Smooth muscle cell (in vitro differentiated cells): Measurements from ENCODE around the gene LSM14A. TPM values are rescaled to one million over a fixed set of nuclear protein-coding genes. Genes with fewer than 3 reads are reported as not detected.
A peak's percentile ranks its signal among the peaks of the same experiment; 100 is the strongest.

Experiments
- DNase-seq: peaks from one replicate; lab custom pipeline; 2025; ENCODE audit not compliant: unreplicated experiment; lab: John Stamatoyannopoulos, UW
- H2AFZ ChIP-seq: fragments of 200-600 bp; sonication (generic); 2 replicates; pipeline ENCODE4 v1.6.0; 2016; ENCODE audit warnings: antibody characterized with exemption, low read depth, mild to moderate bottlenecking
- H3F3A ChIP-seq: fragments of 200-600 bp; sonication (generic); 2 replicates; pipeline ENCODE4 v1.6.0; 2017; ENCODE audit warnings: antibody characterized with exemption, low read depth
- H3K27ac ChIP-seq: fragments of 200-600 bp; sonication (generic); 2 replicates; pipeline ENCODE4 v1.5.1; 2016; ENCODE audit warnings: low read depth, mild to moderate bottlenecking
- H3K27me3 ChIP-seq: fragments of 200-600 bp; sonication (generic); 2 replicates; pipeline ENCODE4 v1.6.1; 2016; ENCODE audit warnings: low read depth, mild to moderate bottlenecking
- H3K36me3 ChIP-seq: fragments of 200-600 bp; sonication (generic); 2 replicates; pipeline ENCODE4 v1.5.1; 2016; ENCODE audit warnings: low read depth
- H3K4me1 ChIP-seq: fragments of 200-600 bp; sonication (generic); 2 replicates; pipeline ENCODE4 v1.5.1; 2016; ENCODE audit warnings: low read depth
- H3K4me2 ChIP-seq: fragments of 200-600 bp; sonication (generic); 2 replicates; pipeline ENCODE4 v1.6.0; 2016; ENCODE audit warnings: mild to moderate bottlenecking
- H3K4me3 ChIP-seq: fragments of 200-600 bp; sonication (generic); 2 replicates; pipeline ENCODE4 v1.5.1; 2016; ENCODE audit warnings: mild to moderate bottlenecking
- H3K79me2 ChIP-seq: fragments of 200-600 bp; sonication (generic); 2 replicates; pipeline ENCODE4 v1.6.0; 2016; ENCODE audit warnings: low read depth, mild to moderate bottlenecking
- H3K9ac ChIP-seq: fragments of 200-600 bp; sonication (generic); 2 replicates; pipeline ENCODE4 v1.6.0; 2016; ENCODE audit warnings: low read depth
- H3K9me3 ChIP-seq: fragments of 200-600 bp; sonication (generic); replicated peaks from 2 replicates; pipeline ENCODE4 v1.5.1; 2016; ENCODE audit warnings: low read depth
- H4K20me1 ChIP-seq: fragments of 200-600 bp; sonication (generic); 2 replicates; pipeline ENCODE4 v1.6.0; 2016; ENCODE audit warnings: low read depth
- WGBS: methylation state at CpG from one replicate; pipeline ENCODE4 v1.1.7; 2016; ENCODE audit warnings: low lambda C conversion rate; 5-methylcytosine and 5-hydroxymethylcytosine counted together
- polyA plus RNA-seq: library from polyadenylated mRNA; unstranded; fragments of >200 nt; fragmentation: Nextera tagmentation; extraction: Ambion mirVana; gene quantifications from 2 replicates; pipeline ENCODE4 v1.2.1, GENCODE V29; 2016
- total RNA-seq: library from RNA; depleted of rRNA; stranded (reverse); fragments of >200 nt; gene quantifications from 2 replicates; pipeline ENCODE4 v1.2.3, GENCODE V29; 2014
- TF ChIP-seq, protein P1 (sequence below): fragments of 200-600 bp; sonication (generic); IDR thresholded peaks from 2 replicates; pipeline ENCODE4 v1.5.1; 2017; ENCODE audit warnings: borderline replicate concordance, mild to moderate bottlenecking, antibody characterized with exemption; ENCODE audit not compliant: insufficient read depth, poor library complexity, severe bottlenecking

The LSM14A gene
- total and polyA plus RNA-seq, 2 experiments from 2014 or later = 63.0 to 90.9 TPM

DNA sequence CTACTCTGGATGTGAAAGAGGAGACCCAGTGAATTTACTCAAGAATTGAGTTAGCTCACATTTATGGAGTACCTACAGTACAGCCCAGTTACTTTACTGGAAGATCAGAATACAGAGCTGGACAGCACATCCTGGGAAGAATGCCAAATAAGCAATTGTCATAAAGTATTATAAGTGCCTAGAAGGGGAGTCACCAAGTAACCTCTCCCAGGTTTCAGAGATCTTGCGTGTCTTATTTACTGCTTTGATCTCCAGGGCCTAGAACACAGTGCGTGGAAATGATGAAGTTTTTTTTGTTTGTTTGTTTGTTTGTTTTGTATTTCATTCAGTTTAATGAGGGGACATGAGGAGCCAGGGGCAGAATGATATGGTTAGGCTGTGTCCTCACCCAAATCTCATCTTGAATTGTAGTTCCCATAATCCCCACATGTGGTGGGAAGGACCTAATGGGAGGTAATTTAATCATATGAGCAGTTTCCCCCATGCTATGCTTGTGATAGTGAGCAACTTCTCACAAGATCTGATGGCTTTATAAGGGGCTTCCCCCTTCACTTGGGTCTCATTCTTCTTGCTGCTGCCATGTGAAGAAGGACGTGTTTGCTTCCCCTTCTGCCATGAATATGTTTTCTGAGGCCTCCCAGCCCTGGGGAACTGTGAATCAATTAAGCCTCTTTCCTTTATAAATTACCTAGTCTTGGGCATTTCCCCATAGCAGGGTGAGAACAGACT, 87.2 kb downstream of the LSM14A start:
- no peak for DNase-seq
- Histone ChIP-seq H3F3A (no peaks in the 10 kb centered on the region), H3K4me2 (no peak overlapping the region), H3K79me2 (peaks cover 85% of the 10 kb centered on the region), H3K27ac (no peak overlapping the region), H2AFZ (no peak overlapping the region), H3K4me3 (no peak overlapping the region), H3K27me3 (no peaks in the 10 kb centered on the region), H4K20me1 (peaks cover 51% of the 10 kb centered on the region), H3K4me1 (peaks cover 16% of the 10 kb centered on the region), H3K9me3 (no peaks in the 10 kb centered on the region), H3K36me3 (no peaks in the 10 kb centered on the region), H3K9ac (no peak overlapping the region)
- 92% methylated on average over 3 of the region's 3 CpGs for WGBS
- TF ChIP-seq, protein P1, sequence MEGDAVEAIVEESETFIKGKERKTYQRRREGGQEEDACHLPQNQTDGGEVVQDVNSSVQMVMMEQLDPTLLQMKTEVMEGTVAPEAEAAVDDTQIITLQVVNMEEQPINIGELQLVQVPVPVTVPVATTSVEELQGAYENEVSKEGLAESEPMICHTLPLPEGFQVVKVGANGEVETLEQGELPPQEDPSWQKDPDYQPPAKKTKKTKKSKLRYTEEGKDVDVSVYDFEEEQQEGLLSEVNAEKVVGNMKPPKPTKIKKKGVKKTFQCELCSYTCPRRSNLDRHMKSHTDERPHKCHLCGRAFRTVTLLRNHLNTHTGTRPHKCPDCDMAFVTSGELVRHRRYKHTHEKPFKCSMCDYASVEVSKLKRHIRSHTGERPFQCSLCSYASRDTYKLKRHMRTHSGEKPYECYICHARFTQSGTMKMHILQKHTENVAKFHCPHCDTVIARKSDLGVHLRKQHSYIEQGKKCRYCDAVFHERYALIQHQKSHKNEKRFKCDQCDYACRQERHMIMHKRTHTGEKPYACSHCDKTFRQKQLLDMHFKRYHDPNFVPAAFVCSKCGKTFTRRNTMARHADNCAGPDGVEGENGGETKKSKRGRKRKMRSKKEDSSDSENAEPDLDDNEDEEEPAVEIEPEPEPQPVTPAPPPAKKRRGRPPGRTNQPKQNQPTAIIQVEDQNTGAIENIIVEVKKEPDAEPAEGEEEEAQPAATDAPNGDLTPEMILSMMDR = no peak

DNA sequence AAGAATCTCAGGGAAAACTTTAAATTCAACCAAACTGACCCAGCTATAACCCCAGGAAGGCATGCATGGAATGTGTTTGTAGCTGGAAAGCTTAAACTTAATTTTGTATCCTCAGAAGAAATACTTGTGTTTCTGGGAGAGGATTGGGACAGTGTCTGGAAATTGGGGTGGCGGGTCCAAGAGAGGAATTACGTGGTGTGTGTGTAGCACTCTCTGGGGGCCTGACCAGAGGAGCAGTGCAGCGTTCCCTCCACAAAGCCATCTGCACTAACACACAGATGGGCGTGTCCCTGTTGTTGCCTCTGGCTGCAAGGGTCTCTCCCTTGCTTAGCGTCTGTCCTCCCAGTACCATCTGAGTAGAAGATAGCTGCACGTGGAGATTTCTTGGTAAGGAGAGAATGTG, 88.5 kb downstream of the LSM14A start:
- Histone ChIP-seq H3K36me3 (no peaks in the 10 kb centered on the region), H3K4me1 (peaks cover 8% of the 10 kb centered on the region), H3K27ac (no peak overlapping the region), H3K27me3 (no peaks in the 10 kb centered on the region), H3K4me3 (no peak overlapping the region), H3K9ac (no peak overlapping the region), H2AFZ (no peak overlapping the region), H3K79me2 (peaks cover 86% of the 10 kb centered on the region), H3F3A (no peaks in the 10 kb centered on the region), H3K9me3 (no peaks in the 10 kb centered on the region), H3K4me2 (peak overlapping the region; percentile 47), H4K20me1 (peaks cover 56% of the 10 kb centered on the region)
- TF ChIP-seq, protein P1 = no peak
- 27% methylated on average over 6 of the region's 6 CpGs for WGBS
- no peak for DNase-seq

DNA sequence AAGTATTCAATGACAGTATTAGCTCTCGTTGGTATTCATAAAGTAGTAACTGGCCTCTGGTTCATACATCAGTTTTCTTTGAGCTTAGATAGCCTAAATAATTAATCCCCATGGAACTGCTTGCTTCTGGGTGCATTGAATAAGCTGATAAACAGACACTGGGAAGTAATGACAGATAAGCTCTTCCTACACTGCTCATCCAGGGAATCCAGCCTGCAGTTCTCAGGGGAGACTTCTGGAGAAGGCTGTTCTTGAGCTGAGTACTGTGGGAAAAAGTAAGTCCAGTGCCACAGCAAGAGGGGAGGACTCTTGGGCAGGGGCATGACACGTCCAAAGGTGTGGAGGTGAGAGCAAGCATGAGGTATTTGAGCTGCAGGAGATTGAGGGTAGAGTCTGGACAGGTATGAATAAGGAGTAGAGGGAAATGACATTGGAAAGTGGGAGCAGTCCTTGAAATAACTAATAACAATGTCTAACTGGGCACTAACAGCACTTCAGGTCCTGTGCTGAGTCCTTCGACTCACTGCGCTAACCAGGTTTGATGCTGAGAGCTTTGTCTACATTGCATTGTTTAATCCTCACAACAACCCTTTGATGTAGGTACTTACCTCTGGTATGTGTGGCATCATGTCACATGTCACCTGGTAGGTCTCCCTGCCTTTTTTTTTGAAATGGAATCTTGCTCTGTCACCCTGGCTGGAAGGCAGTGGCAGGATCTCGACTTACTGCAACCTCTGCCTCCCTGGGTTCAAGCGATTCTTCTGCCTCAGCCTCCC, 89.2 kb downstream of the LSM14A start:
- Histone ChIP-seq H3K4me1 (peaks cover 8% of the 10 kb centered on the region), H3F3A (no peaks in the 10 kb centered on the region), H2AFZ (no peak overlapping the region), H3K27ac (no peak overlapping the region), H3K79me2 (peaks cover 86% of the 10 kb centered on the region), H3K4me3 (no peak overlapping the region), H3K9ac (no peak overlapping the region), H4K20me1 (peaks cover 56% of the 10 kb centered on the region), H3K36me3 (no peaks in the 10 kb centered on the region), H3K27me3 (no peaks in the 10 kb centered on the region), H3K4me2 (peak overlapping the region; percentile 47), H3K9me3 (no peaks in the 10 kb centered on the region)
- TF ChIP-seq, protein P1 = no peak
- WGBS = 87% methylated on average over 6 of the region's 6 CpGs
- DNase-seq = no peak
